Right lobe of liver (tissue), 6 donors: ENCODE measurements around the gene DRC7. TPM values are rescaled to one million over a fixed set of nuclear protein-coding genes. Genes with fewer than 3 reads are reported as not detected.
"Not testable (repeated sequence)": the region's sequence is repeated elsewhere in the genome, so short reads cannot be mapped to it uniquely, and the experiment has no call there.

Experiments
- ATAC-seq, 4 donors: fragments of 200-7000 bp; cut with Tn5 transposase; one replicate each; pipeline ENCODE4 v1.9.1; 2020; ENCODE audit warnings: mild to moderate bottlenecking in 4 of 4, moderate library complexity in 4 of 4
- DNase-seq, 3 donors: peaks; one replicate each; pipeline ENCODE4 v3.0.0-alpha.2; 2020
- H3K27ac ChIP-seq, 3 donors: fragments of 200-600 bp; one replicate each; pipeline ENCODE4 v1.8.0; 2022
- H3K27me3 ChIP-seq, 2 donors: fragments of 200-600 bp; one replicate each; pipeline ENCODE4 v1.8.0; 2022
- H3K36me3 ChIP-seq, 4 donors: fragments of 200-600 bp; sonication (generic) in 1 of 4; one replicate each; pipeline versions ENCODE4 v1.5.1 to v1.8.0; 2017 to 2022; ENCODE audit warnings: control low read depth in 1 of 4
- H3K4me1 ChIP-seq, 4 donors: fragments of 200-600 bp; sonication (generic) in 1 of 4; one replicate each; pipeline versions ENCODE4 v1.5.1 to v1.8.0; 2017 to 2022; ENCODE audit warnings: control low read depth in 1 of 4
- H3K4me3 ChIP-seq, 3 donors: fragments of 200-600 bp; one replicate each; pipeline ENCODE4 v1.8.0; 2022
- H3K9me3 ChIP-seq, 4 donors: fragments of 200-600 bp; sonication (generic) in 1 of 4; one replicate each; pipeline versions ENCODE4 v1.5.1 to v1.8.0; 2017 to 2022; ENCODE audit warnings: control low read depth in 1 of 4
- CTCF ChIP-seq, 4 donors: fragments of 200-600 bp in 3 of 4; fragments of 450-650 bp in 1 of 4; IDR thresholded peaks; one replicate each; pipeline versions ENCODE4 v1.5.1 to v1.8.0; 2016 to 2022; ENCODE audit warnings: antibody characterized with exemption in 4 of 4, mild to moderate bottlenecking in 2 of 4
- POLR2A ChIP-seq: fragments of 450-650 bp; IDR thresholded peaks from one replicate; pipeline ENCODE4 v1.6.1; 2017; ENCODE audit warnings: antibody characterized with exemption, mild to moderate bottlenecking
- WGBS: methylation state at CpG from one replicate; pipeline ENCODE4 v1.1.6; 2018; ENCODE audit warnings: low coverage, low lambda C conversion rate; ENCODE audit not compliant: insufficient coverage; ENCODE audit errors: missing lambda C conversion rate; 5-methylcytosine and 5-hydroxymethylcytosine counted together
- intact Hi-C, 2 donors: fragments of 100-400 bp; cut with DNase I; formaldehyde crosslinking; loops; one replicate each; pipeline versions ENCODE4 v1.11.2 to v1.14.1; 2022
- total RNA-seq, 6 experiments: library from RNA; depleted of rRNA in 2 of 6; stranded (reverse); fragments of >200 nt in 2 of 6; fragmentation: NEBNext Ultra II Directional in 3 of 6; extraction: Animal tissue kit (Norgen Biotek cat#: 25700) in 3 of 6; gene quantifications; one replicate each; pipeline versions ENCODE4 v1.1.0 to v1.2.4, GENCODE V29; 2016 to 2023
- donor health status: DM: no; HTN: yes; CAD: no.
- donor health status: DM: no; HTN: no; CAD: no.
- donor health status: DM: no; HTN: no; CAD: no.
- donor health status: DM: no; HTN: yes; CAD: no.
- donor health status: DM: no; HTN: yes; CAD: no.

Gene DRC7
- total RNA-seq, 6 experiments from 2014 or later: 0.06 to 0.37 (median 0.19) TPM

GRCh38 chr16:57726433-57726947 is 31.9 kb downstream of the DRC7 start:
- H3K27me3 ChIP-seq: no peaks in the 10 kb centered on the region
- H3K4me3 ChIP-seq: no peak overlapping the region
- 57% methylated on average over 4 of the region's 7 CpGs for WGBS
- TF ChIP-seq CTCF (IDR thresholded peaks at IDR 0.05): no peak
- no peak for TF ChIP-seq POLR2A
- H3K36me3 ChIP-seq: no peaks in the 10 kb centered on the region
- intact Hi-C loops: loop anchor here in 1 of 2 donors (5.0 kb wide), 1 partner anchor 74 kb away; no protein-coding TSS in a partner anchor
- H3K4me1 ChIP-seq: no peaks in the 10 kb centered on the region
- H3K27ac ChIP-seq: no peak overlapping the region
- ATAC-seq (no peak), DNase-seq (no peak)
- no peaks in the 10 kb centered on the region for H3K9me3 ChIP-seq

GRCh38 chr16:57727610-57728009 is 33.0 kb downstream of the DRC7 start:
- intact Hi-C loops: loop anchor here in 1 of 2 donors (5.0 kb wide), 1 partner anchor 75 kb away; no protein-coding TSS in a partner anchor
- TF ChIP-seq CTCF (IDR thresholded peaks at IDR 0.05) (no peak), POLR2A (no peak)
- Histone ChIP-seq H3K9me3 (no peaks in the 10 kb centered on the region), H3K4me3 (no peak overlapping the region), H3K27me3 (no peaks in the 10 kb centered on the region), H3K4me1 (no peaks in the 10 kb centered on the region), H3K27ac (no peak overlapping the region), H3K36me3 (no peaks in the 10 kb centered on the region)
- no peak for ATAC-seq
- DNase-seq: no peak
- WGBS: 59% methylated on average over 2 of the region's 4 CpGs

GRCh38 chr16:57728336-57729181 is 34.0 kb downstream of the DRC7 start:
- Histone ChIP-seq H3K27ac (no peak overlapping the region), H3K4me1 (no peaks in the 10 kb centered on the region), H3K27me3 (no peaks in the 10 kb centered on the region), H3K9me3 (no peaks in the 10 kb centered on the region), H3K36me3 (no peaks in the 10 kb centered on the region), H3K4me3 (no peak overlapping the region)
- ATAC-seq (no peak), DNase-seq (no peak)
- TF ChIP-seq CTCF (IDR thresholded peaks at IDR 0.05): no peak
- intact Hi-C loops: loop anchor here in 1 of 2 donors (5.0 kb wide), 1 partner anchor 76 kb away; no protein-coding TSS in a partner anchor
- 84% methylated on average over 5 of the region's 14 CpGs for WGBS

- peaks cover 0 to 2% (median 0%) of the 10 kb centered on the region in 4 donors for H3K4me1 ChIP-seq
- H3K4me3 ChIP-seq: no peak overlapping the region
- H3K27me3 ChIP-seq: no peaks in the 10 kb centered on the region
- no peaks in the 10 kb centered on the region for H3K36me3 ChIP-seq
- no peak overlapping the region for H3K27ac ChIP-seq
- whole genome bisulfite sequencing: 65% methylated on average over 1 of the region's 1 CpG
- DNase-seq (no peak), ATAC-seq (no peak)
- no peaks in the 10 kb centered on the region for H3K9me3 ChIP-seq
- TF ChIP-seq POLR2A (no peak), CTCF (IDR thresholded peaks at IDR 0.05) (no peak)
- intact Hi-C loops: loop anchor here in 1 of 2 donors (5.0 kb wide), 1 partner anchor 77 kb away; no protein-coding TSS in a partner anchor
Measured at GRCh38 chr16:57729182-57729484, 34.5 kb downstream of the DRC7 start.

GRCh38 chr16:57729852-57730251 is 35.2 kb downstream of the DRC7 start:
- intact Hi-C loops: loop anchor here in 1 of 2 donors (5.0 kb wide), 1 partner anchor 78 kb away; no protein-coding TSS in a partner anchor
- H3K27me3 ChIP-seq, H3K27ac ChIP-seq, DNase-seq, ATAC-seq, H3K9me3 ChIP-seq, H3K36me3 ChIP-seq, H3K4me1 ChIP-seq, H3K4me3 ChIP-seq: not testable (repeated sequence)
- WGBS: 78% methylated on average over 6 of the region's 6 CpGs
